ENCODE data around the gene SLC66A3. TPM values are rescaled to one million over a fixed set of nuclear protein-coding genes. Genes with fewer than 3 reads are reported as not detected.

The SLC66A3 gene
- total and polyA plus RNA-seq, 12 donors, result 4.5 to 15.4 (median 7.3) TPM

- Histone ChIP-seq H3K4me1 (peaks cover 0 to 21% (median 13%) of the 10 kb centered on the region in 9 donors), H3K27me3 (no peaks in the 10 kb centered on the region), H3K36me3 (peaks cover 0 to 29% (median 0%) of the 10 kb centered on the region in 9 donors), H3K27ac (no peak overlapping the region), H3K4me3 (no peak overlapping the region), H3K9me3 (no peaks in the 10 kb centered on the region)
- TF ChIP-seq CTCF (IDR thresholded peaks at IDR 0.05), result no peak
- intact Hi-C loops (cut with DNase I), result loop anchor here in 1 of 10 donors (5.0 kb wide), 1 partner anchor 183 kb away; the partner anchor contains the start of gene ROCK2
- 97% methylated on average over 14 of the region's 14 CpGs for WGBS, 2 donors
- DNase-seq (no peak), ATAC-seq (no peak)
These were observed 4.4 kb downstream of the SLC66A3 start for GRCh38 chr2:11159574-11160170.

GRCh38 chr2:11160256-11160655 lies 5.0 kb downstream of the SLC66A3 start:
- TF ChIP-seq CTCF (IDR thresholded peaks at IDR 0.05), result no peak
- WGBS, 2 donors, result 89 to 94% methylated on average over 13 of the region's 13 CpGs
- no peak for ATAC-seq
- intact Hi-C loops (cut with DNase I), result no loop called here
- DNase-seq, result no peak
- Histone ChIP-seq H3K4me1 (peaks cover 0 to 19% (median 13%) of the 10 kb centered on the region in 9 donors), H3K4me3 (no peak overlapping the region), H3K36me3 (peaks cover 0 to 29% (median 0%) of the 10 kb centered on the region in 9 donors), H3K27ac (no peak overlapping the region), H3K27me3 (no peaks in the 10 kb centered on the region), H3K9me3 (no peaks in the 10 kb centered on the region)

DNA sequence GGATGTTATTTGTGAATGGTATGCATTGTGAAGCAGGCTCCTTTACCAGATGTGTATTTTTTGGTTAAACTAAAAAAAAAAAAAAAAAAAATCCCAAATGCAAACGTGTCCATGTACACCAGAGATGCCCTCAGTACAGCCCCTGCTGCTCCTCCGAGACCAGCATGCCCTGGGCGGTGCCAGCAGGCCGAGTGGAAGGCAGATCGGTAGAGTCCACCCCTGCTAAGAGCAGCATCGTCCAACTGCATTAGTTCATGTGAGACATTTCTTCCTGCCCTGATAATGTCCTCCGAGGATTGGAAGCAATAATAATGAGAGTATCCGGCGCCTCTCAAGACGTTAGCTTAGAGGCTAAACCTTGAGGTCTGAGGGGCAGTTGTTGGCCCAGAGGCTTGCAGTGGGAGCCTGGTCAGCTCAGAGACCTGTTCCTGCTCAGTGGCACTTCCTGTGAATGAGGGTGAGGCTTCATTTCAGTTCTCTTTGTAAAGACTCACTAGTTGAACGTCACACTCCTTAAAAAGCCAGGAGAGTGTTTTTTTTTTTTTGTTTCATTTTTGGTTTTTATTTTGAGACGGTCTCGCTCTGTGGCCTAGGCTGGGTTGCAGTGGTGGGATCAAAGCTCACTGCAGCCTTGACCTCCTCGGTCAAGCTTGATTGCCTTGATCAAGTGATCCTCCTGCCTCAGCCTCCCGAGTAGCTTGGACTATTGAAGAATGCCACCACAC lies 5.6 kb downstream of the SLC66A3 start:
- H3K4me1 ChIP-seq, result peaks cover 0 to 16% (median 9%) of the 10 kb centered on the region in 9 donors
- peaks cover 0 to 29% (median 0%) of the 10 kb centered on the region in 9 donors for H3K36me3 ChIP-seq
- intact Hi-C loops (cut with DNase I), result no loop called here
- peak overlapping the region in 1 of 10 donors; percentile 64 for H3K27ac ChIP-seq
- no peaks in the 10 kb centered on the region for H3K27me3 ChIP-seq
- ATAC-seq (peak in 3 of 8 donors; percentile 10 to 26 (median 22)), DNase-seq (no peak)
- no peaks in the 10 kb centered on the region for H3K9me3 ChIP-seq
- no peak overlapping the region for H3K4me3 ChIP-seq
- TF ChIP-seq CTCF (IDR thresholded peaks at IDR 0.05), result no peak
- 82 to 85% methylated on average over 15 of the region's 15 CpGs for WGBS, 2 donors

DNA sequence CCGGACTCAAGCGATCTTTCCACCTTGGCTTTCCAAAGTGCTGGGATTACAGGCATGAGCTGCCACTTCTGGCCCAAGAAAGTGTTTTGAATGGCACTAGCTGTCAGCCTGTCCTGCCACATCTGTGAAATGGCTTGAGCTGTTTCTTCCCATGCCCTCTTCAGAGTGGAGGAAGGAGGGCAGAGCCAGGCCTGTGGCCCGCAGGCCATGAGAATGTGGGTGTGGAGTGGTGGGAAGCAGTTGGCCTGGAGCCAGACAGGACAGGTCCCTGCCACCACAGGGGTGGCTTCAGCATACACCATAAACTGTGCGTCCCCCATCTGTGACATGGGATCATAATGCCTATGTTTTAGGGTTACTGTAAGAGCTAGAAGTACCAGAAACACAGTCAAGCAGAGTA lies 6.5 kb downstream of the SLC66A3 start:
- H3K27ac ChIP-seq, result no peak overlapping the region
- no peaks in the 10 kb centered on the region for H3K9me3 ChIP-seq
- no peaks in the 10 kb centered on the region for H3K27me3 ChIP-seq
- peaks cover 0 to 7% (median under 1%) of the 10 kb centered on the region in 9 donors for H3K4me1 ChIP-seq
- 97 to 100% methylated on average over 4 of the region's 4 CpGs for WGBS, 2 donors
- DNase-seq (no peak), ATAC-seq (no peak)
- H3K4me3 ChIP-seq, result no peak overlapping the region
- intact Hi-C loops (cut with DNase I), result no loop called here
- no peak for TF ChIP-seq CTCF (IDR thresholded peaks at IDR 0.05)
- peaks cover 0 to 29% (median 0%) of the 10 kb centered on the region in 9 donors for H3K36me3 ChIP-seq
